ENCODE data around the gene SFTPB.
A peak's percentile ranks its signal among the peaks of the same experiment; 100 is the strongest.

SFTPB gene

GRCh38 chr2:85695691-85696668 is 28.0 kb upstream of the SFTPB start:
- no peaks in the 10 kb centered on the region for H3K36me3 ChIP-seq (ENCODE audit: insufficient read depth, low read length)
- peaks cover 9% of the 10 kb centered on the region; the same call in 1 of the 2 replicates for H3K4me1 ChIP-seq (ENCODE audit: insufficient read depth, low read length)
- no peaks in the 10 kb centered on the region for H3K9me3 ChIP-seq (ENCODE audit: control insufficient read depth, insufficient read depth, low read length)
- H3K9ac ChIP-seq (ENCODE audit: low read depth, low read length) = no peak overlapping the region

- no peak overlapping the region for H3K9ac ChIP-seq (ENCODE audit: low read depth, low read length)
- no peaks in the 10 kb centered on the region for H3K9me3 ChIP-seq (ENCODE audit: control insufficient read depth, insufficient read depth, low read length)
- no peaks in the 10 kb centered on the region for H3K36me3 ChIP-seq (ENCODE audit: insufficient read depth, low read length)
- H3K4me1 ChIP-seq (ENCODE audit: insufficient read depth, low read length) = 0 out of 2 replicates have a peak, but pooled peaks cover 6% of the 10 kb centered on the region
Observed at GRCh38 chr2:85695121-85695520, 27.1 kb upstream of the SFTPB start.

GRCh38 chr2:85694052-85695025 is 26.3 kb upstream of the SFTPB start, which contains the start of gene GNLY:
GNLY (plus strand) TSS chr2:85694358; CDS start chr2:85694419, 61 bp downstream.
- H3K36me3 ChIP-seq (ENCODE audit: insufficient read depth, low read length) = no peaks in the 10 kb centered on the region
- no peaks in the 10 kb centered on the region for H3K9me3 ChIP-seq (ENCODE audit: control insufficient read depth, insufficient read depth, low read length)
- H3K4me1 ChIP-seq (ENCODE audit: insufficient read depth, low read length) = 0 out of 2 replicates have a peak, but pooled peaks cover 6% of the 10 kb centered on the region
- no peak within 1 kb of the TSS for H3K9ac ChIP-seq (ENCODE audit: low read depth, low read length)

- Histone ChIP-seq H3K9me3 (ENCODE audit: control insufficient read depth, insufficient read depth, low read length) (no peaks in the 10 kb centered on the region), H3K4me1 (ENCODE audit: insufficient read depth, low read length) (no peaks in the 10 kb centered on the region), H3K9ac (ENCODE audit: low read depth, low read length) (no peak overlapping the region), H3K36me3 (ENCODE audit: insufficient read depth, low read length) (no peaks in the 10 kb centered on the region)
Observed at GRCh38 chr2:85692039-85692645, 24.1 kb upstream of the SFTPB start.

- no peak overlapping the region for H3K9ac ChIP-seq (ENCODE audit: low read depth, low read length)
- H3K4me1 ChIP-seq (ENCODE audit: insufficient read depth, low read length) = no peaks in the 10 kb centered on the region
- no peaks in the 10 kb centered on the region for H3K36me3 ChIP-seq (ENCODE audit: insufficient read depth, low read length)
- no peaks in the 10 kb centered on the region for H3K9me3 ChIP-seq (ENCODE audit: control insufficient read depth, insufficient read depth, low read length)
Observed at GRCh38 chr2:85690932-85691331, 22.9 kb upstream of the SFTPB start.

- no peaks in the 10 kb centered on the region for H3K9me3 ChIP-seq (ENCODE audit: control insufficient read depth, insufficient read depth, low read length)
- H3K36me3 ChIP-seq (ENCODE audit: insufficient read depth, low read length) = no peaks in the 10 kb centered on the region
- no peaks in the 10 kb centered on the region; the same call in 1 of the 2 replicates for H3K4me1 ChIP-seq (ENCODE audit: insufficient read depth, low read length)
- H3K9ac ChIP-seq (ENCODE audit: low read depth, low read length) = no peak overlapping the region
Observed at GRCh38 chr2:85684806-85685205, 16.8 kb upstream of the SFTPB start.

- H3K36me3 ChIP-seq (ENCODE audit: insufficient read depth, low read length) = no peaks in the 10 kb centered on the region
- H3K4me1 ChIP-seq (ENCODE audit: insufficient read depth, low read length) = no peaks in the 10 kb centered on the region; the same call in 1 of the 2 replicates
- H3K9me3 ChIP-seq (ENCODE audit: control insufficient read depth, insufficient read depth, low read length) = no peaks in the 10 kb centered on the region
- no peak overlapping the region for H3K9ac ChIP-seq (ENCODE audit: low read depth, low read length)
Observed at GRCh38 chr2:85684380-85684779, 16.4 kb upstream of the SFTPB start.

GRCh38 chr2:85682378-85682777 is 14.4 kb upstream of the SFTPB start:
- no peaks in the 10 kb centered on the region for H3K9me3 ChIP-seq (ENCODE audit: control insufficient read depth, insufficient read depth, low read length)
- no peaks in the 10 kb centered on the region for H3K36me3 ChIP-seq (ENCODE audit: insufficient read depth, low read length)
- H3K9ac ChIP-seq (ENCODE audit: low read depth, low read length) = no peak overlapping the region
- H3K4me1 ChIP-seq (ENCODE audit: insufficient read depth, low read length) = peaks cover 5% of the 10 kb centered on the region

GRCh38 chr2:85681776-85682175 is 13.8 kb upstream of the SFTPB start:
- H3K4me1 ChIP-seq (ENCODE audit: insufficient read depth, low read length) = peaks cover 5% of the 10 kb centered on the region
- no peaks in the 10 kb centered on the region for H3K9me3 ChIP-seq (ENCODE audit: control insufficient read depth, insufficient read depth, low read length)
- H3K36me3 ChIP-seq (ENCODE audit: insufficient read depth, low read length) = no peaks in the 10 kb centered on the region
- H3K9ac ChIP-seq (ENCODE audit: low read depth, low read length) = no peak overlapping the region

- peaks cover 6% of the 10 kb centered on the region for H3K4me1 ChIP-seq (ENCODE audit: insufficient read depth, low read length)
- no peaks in the 10 kb centered on the region for H3K9me3 ChIP-seq (ENCODE audit: control insufficient read depth, insufficient read depth, low read length)
- H3K36me3 ChIP-seq (ENCODE audit: insufficient read depth, low read length) = no peaks in the 10 kb centered on the region
- no peak overlapping the region for H3K9ac ChIP-seq (ENCODE audit: low read depth, low read length)
Observed at GRCh38 chr2:85681372-85681763, 13.4 kb upstream of the SFTPB start.

- H3K9me3 ChIP-seq (ENCODE audit: control insufficient read depth, insufficient read depth, low read length) = no peaks in the 10 kb centered on the region
- no peak overlapping the region for H3K9ac ChIP-seq (ENCODE audit: low read depth, low read length)
- no peaks in the 10 kb centered on the region for H3K36me3 ChIP-seq (ENCODE audit: insufficient read depth, low read length)
- H3K4me1 ChIP-seq (ENCODE audit: insufficient read depth, low read length) = peaks cover 9% of the 10 kb centered on the region
Observed at GRCh38 chr2:85680707-85681371, 12.8 kb upstream of the SFTPB start.

GRCh38 chr2:85678794-85679672 is 11.0 kb upstream of the SFTPB start:
- peaks cover 12% of the 10 kb centered on the region for H3K4me1 ChIP-seq (ENCODE audit: insufficient read depth, low read length)
- no peaks in the 10 kb centered on the region for H3K36me3 ChIP-seq (ENCODE audit: insufficient read depth, low read length)
- peak overlapping the region; percentile 11; the same call in 1 of the 2 replicates for H3K9ac ChIP-seq (ENCODE audit: low read depth, low read length)
- H3K9me3 ChIP-seq (ENCODE audit: control insufficient read depth, insufficient read depth, low read length) = no peaks in the 10 kb centered on the region

GRCh38 chr2:85678377-85678776 is 10.4 kb upstream of the SFTPB start:
- Histone ChIP-seq H3K4me1 (ENCODE audit: insufficient read depth, low read length) (peaks cover 18% of the 10 kb centered on the region), H3K9ac (ENCODE audit: low read depth, low read length) (no peak overlapping the region), H3K9me3 (ENCODE audit: control insufficient read depth, insufficient read depth, low read length) (no peaks in the 10 kb centered on the region)

More at GRCh38 chr2:85678377-85678776, 10.4 kb upstream of the SFTPB start:
- H3K36me3 ChIP-seq (ENCODE audit: insufficient read depth, low read length) = no peaks in the 10 kb centered on the region
